Ectodermal cell (in vitro differentiated cells): Measurements from ENCODE around the gene ELMOD3.
"Not testable (repeated sequence)": the region's sequence is repeated elsewhere in the genome, so short reads cannot be mapped to it uniquely, and the experiment has no call there.

ENCODE experiments used
- H3K27ac ChIP-seq: 2 replicates; pipeline ENCODE4 v1.7.0; 2013; ENCODE audit warnings: mild to moderate bottlenecking, low read depth, low read length; ENCODE audit not compliant: insufficient read depth, poor library complexity, severe bottlenecking
- H3K27me3 ChIP-seq: 2 replicates; pipeline ENCODE4 v1.7.0; 2013; ENCODE audit warnings: mild to moderate bottlenecking, low read length; ENCODE audit not compliant: insufficient read depth, control insufficient read depth, poor library complexity, severe bottlenecking
- H3K36me3 ChIP-seq: one replicate; pipeline ENCODE4 v1.7.0; 2013; ENCODE audit warnings: low read length; ENCODE audit not compliant: control insufficient read depth, insufficient read depth
- H3K4me1 ChIP-seq: one replicate; pipeline ENCODE4 v1.7.0; 2013; ENCODE audit warnings: low read length; ENCODE audit not compliant: control insufficient read depth, insufficient read depth
- H3K4me3 ChIP-seq: 2 replicates; pipeline ENCODE4 v1.7.0; 2013; ENCODE audit warnings: low read depth, low read length, control low read depth; ENCODE audit not compliant: insufficient read depth
- H3K9me3 ChIP-seq: 2 replicates; pipeline ENCODE4 v1.7.0; 2013; ENCODE audit warnings: mild to moderate bottlenecking, low read length, moderate library complexity; ENCODE audit not compliant: control insufficient read depth
- WGBS, 2 experiments: methylation state at CpG; one replicate each; pipeline ENCODE4 v1.1.7; 2013; ENCODE audit warnings: missing lambda C conversion rate in 2 of 2; 5-methylcytosine and 5-hydroxymethylcytosine counted together

The ELMOD3 gene

GRCh38 chr2:85369500-85369899 lies 14.9 kb downstream of the ELMOD3 start:
- H3K36me3 ChIP-seq: no peaks in the 10 kb centered on the region
- H3K4me3 ChIP-seq: no peak overlapping the region
- H3K27me3 ChIP-seq: no peaks in the 10 kb centered on the region
- WGBS, 2 experiments: 91 to 92% methylated on average over 5 of the region's 5 CpGs
- H3K27ac ChIP-seq: no peak overlapping the region
- H3K4me1 ChIP-seq: no peaks in the 10 kb centered on the region
- H3K9me3 ChIP-seq: no peaks in the 10 kb centered on the region

GRCh38 chr2:85371045-85371444 lies 16.5 kb downstream of the ELMOD3 start:
- H3K36me3 ChIP-seq: no peaks in the 10 kb centered on the region
- no peak overlapping the region for H3K27ac ChIP-seq
- 95 to 96% methylated on average over 11 of the region's 11 CpGs for WGBS, 2 experiments
- H3K4me1 ChIP-seq: no peaks in the 10 kb centered on the region
- no peaks in the 10 kb centered on the region for H3K9me3 ChIP-seq
- H3K4me3 ChIP-seq: no peak overlapping the region
- no peaks in the 10 kb centered on the region for H3K27me3 ChIP-seq

- Histone ChIP-seq H3K4me3 (no peak overlapping the region), H3K9me3 (no peaks in the 10 kb centered on the region), H3K4me1 (no peaks in the 10 kb centered on the region), H3K27ac (no peak overlapping the region), H3K36me3 (peaks cover 19% of the 10 kb centered on the region), H3K27me3 (no peaks in the 10 kb centered on the region)
- 89 to 91% methylated on average over 5 of the region's 5 CpGs for WGBS, 2 experiments
Observed at GRCh38 chr2:85376291-85377065, 21.9 kb downstream of the ELMOD3 start.

GRCh38 chr2:85377083-85377482 lies 22.5 kb downstream of the ELMOD3 start:
- Histone ChIP-seq H3K9me3 (no peaks in the 10 kb centered on the region), H3K27ac (no peak overlapping the region), H3K36me3 (peaks cover 21% of the 10 kb centered on the region), H3K27me3 (no peaks in the 10 kb centered on the region), H3K4me1 (no peaks in the 10 kb centered on the region), H3K4me3 (no peak overlapping the region)
- WGBS, 2 experiments: 93 to 94% methylated on average over 11 of the region's 11 CpGs

- WGBS, 2 experiments: 95 to 97% methylated on average over 5 of the region's 5 CpGs
- peaks cover 21% of the 10 kb centered on the region for H3K36me3 ChIP-seq
- no peaks in the 10 kb centered on the region for H3K9me3 ChIP-seq
- H3K4me3 ChIP-seq: no peak overlapping the region
- H3K27ac ChIP-seq: no peak overlapping the region
- no peaks in the 10 kb centered on the region for H3K4me1 ChIP-seq
- no peaks in the 10 kb centered on the region for H3K27me3 ChIP-seq
Observed at GRCh38 chr2:85378257-85378656, 23.7 kb downstream of the ELMOD3 start.

- WGBS, 2 experiments: 83 to 84% methylated on average over 1 of the region's 1 CpG
- Histone ChIP-seq H3K4me3 (no peak overlapping the region), H3K27me3 (no peaks in the 10 kb centered on the region), H3K36me3 (peaks cover 21% of the 10 kb centered on the region), H3K27ac (no peak overlapping the region), H3K9me3 (no peaks in the 10 kb centered on the region), H3K4me1 (no peaks in the 10 kb centered on the region)
Observed at GRCh38 chr2:85380048-85380447, 25.5 kb downstream of the ELMOD3 start.

GRCh38 chr2:85383151-85383550 lies 28.6 kb downstream of the ELMOD3 start:
- not testable (repeated sequence) for H3K27me3 ChIP-seq, H3K9me3 ChIP-seq, H3K4me3 ChIP-seq, H3K4me1 ChIP-seq, H3K27ac ChIP-seq
- 82 to 96% methylated on average over 5 of the region's 5 CpGs for WGBS, 2 experiments
- H3K36me3 ChIP-seq: peaks cover 21% of the 10 kb centered on the region

GRCh38 chr2:85383850-85384249 lies 29.3 kb downstream of the ELMOD3 start:
- peaks cover 21% of the 10 kb centered on the region for H3K36me3 ChIP-seq
- peaks cover 5% of the 10 kb centered on the region for H3K4me1 ChIP-seq
- no peaks in the 10 kb centered on the region for H3K27me3 ChIP-seq
- H3K9me3 ChIP-seq: no peaks in the 10 kb centered on the region
- no peak overlapping the region for H3K4me3 ChIP-seq
- no peak overlapping the region for H3K27ac ChIP-seq
- 89 to 92% methylated on average over 4 of the region's 4 CpGs for WGBS, 2 experiments

- Histone ChIP-seq H3K9me3 (no peaks in the 10 kb centered on the region), H3K36me3 (peaks cover 9% of the 10 kb centered on the region), H3K4me3 (no peak overlapping the region), H3K27ac (no peak overlapping the region), H3K4me1 (peaks cover 8% of the 10 kb centered on the region), H3K27me3 (no peaks in the 10 kb centered on the region)
- 77 to 89% methylated on average over 2 of the region's 2 CpGs for WGBS, 2 experiments
Observed at GRCh38 chr2:85385746-85386145, 31.2 kb downstream of the ELMOD3 start.

GRCh38 chr2:85387754-85388153 lies 33.2 kb downstream of the ELMOD3 start:
- 93% methylated on average over 2 of the region's 2 CpGs for WGBS, 2 experiments
- Histone ChIP-seq H3K4me1 (peaks cover 8% of the 10 kb centered on the region), H3K27me3 (no peaks in the 10 kb centered on the region), H3K4me3 (no peak overlapping the region), H3K27ac (no peak overlapping the region), H3K36me3 (no peaks in the 10 kb centered on the region), H3K9me3 (no peaks in the 10 kb centered on the region)
